GM13977 (cell line): ENCODE measurements around the gene RUBCNL.

Experiments
- DNase-seq: peaks from one replicate; pipeline ENCODE4 v3.0.0; 2012; ENCODE audit warnings: low spot score
- in situ Hi-C: fragments of 300-500 bp; cut with MboI; formaldehyde crosslinking; loops from one replicate; pipeline ENCODE4 v1.12.0; 2022; ENCODE audit warnings: low sequenced_read_pairs, low pct_unique_long_range_greater_than_20kb, mixed read lengths, inconsistent platforms; ENCODE audit not compliant: unreplicated experiment
- TF ChIP-seq, protein P1 (sequence below): IDR thresholded peaks from 2 replicates; pipeline ENCODE4 v1.5.1; 2012; ENCODE audit warnings: mild to moderate bottlenecking, control low read depth; ENCODE audit not compliant: insufficient read depth; ENCODE audit errors: extremely low read depth, missing control alignments

Gene RUBCNL

DNA sequence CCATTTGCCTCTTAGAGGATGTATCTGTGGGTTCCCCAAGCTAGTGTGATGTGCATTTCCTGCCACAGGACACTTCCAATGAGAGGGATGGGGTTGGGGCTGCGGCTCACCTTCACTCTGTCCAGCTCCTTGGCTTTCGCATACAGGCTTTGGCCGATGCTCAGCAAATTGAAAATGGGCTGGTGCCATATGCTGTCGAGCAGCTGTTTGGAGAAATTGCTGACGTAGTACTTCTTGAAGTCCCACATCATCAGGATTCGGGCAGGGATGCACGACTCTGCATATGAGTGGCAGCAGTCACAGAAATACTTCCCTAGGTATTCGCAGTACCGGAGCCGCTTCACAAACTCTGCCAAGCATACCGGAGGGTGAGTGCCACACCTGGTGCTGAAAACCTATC is 37.0 kb downstream of the RUBCNL start:
- TF ChIP-seq, protein P1, sequence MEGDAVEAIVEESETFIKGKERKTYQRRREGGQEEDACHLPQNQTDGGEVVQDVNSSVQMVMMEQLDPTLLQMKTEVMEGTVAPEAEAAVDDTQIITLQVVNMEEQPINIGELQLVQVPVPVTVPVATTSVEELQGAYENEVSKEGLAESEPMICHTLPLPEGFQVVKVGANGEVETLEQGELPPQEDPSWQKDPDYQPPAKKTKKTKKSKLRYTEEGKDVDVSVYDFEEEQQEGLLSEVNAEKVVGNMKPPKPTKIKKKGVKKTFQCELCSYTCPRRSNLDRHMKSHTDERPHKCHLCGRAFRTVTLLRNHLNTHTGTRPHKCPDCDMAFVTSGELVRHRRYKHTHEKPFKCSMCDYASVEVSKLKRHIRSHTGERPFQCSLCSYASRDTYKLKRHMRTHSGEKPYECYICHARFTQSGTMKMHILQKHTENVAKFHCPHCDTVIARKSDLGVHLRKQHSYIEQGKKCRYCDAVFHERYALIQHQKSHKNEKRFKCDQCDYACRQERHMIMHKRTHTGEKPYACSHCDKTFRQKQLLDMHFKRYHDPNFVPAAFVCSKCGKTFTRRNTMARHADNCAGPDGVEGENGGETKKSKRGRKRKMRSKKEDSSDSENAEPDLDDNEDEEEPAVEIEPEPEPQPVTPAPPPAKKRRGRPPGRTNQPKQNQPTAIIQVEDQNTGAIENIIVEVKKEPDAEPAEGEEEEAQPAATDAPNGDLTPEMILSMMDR = no peak
- in situ Hi-C loops = no loop called here
- no peak for DNase-seq

DNA sequence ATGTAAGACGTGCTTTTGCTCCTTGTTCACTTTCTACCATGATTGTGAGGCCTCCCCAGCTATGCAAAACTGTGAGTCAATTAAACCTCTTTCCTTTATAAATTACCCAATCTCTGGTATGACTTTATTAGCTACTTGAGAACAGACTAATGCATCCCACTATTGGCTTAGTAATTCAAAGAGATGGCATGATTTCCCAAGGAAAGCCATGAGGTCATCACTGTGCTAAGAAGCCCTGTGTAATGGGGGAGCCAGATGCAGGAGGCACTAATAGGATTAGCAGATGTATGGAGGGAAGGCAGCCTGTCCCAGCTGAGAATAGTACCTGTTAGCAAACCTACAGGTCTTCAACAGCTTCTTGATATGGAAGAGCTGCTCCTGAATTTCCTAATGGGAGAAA is 38.1 kb downstream of the RUBCNL start:
- in situ Hi-C loops = no loop called here

DNA sequence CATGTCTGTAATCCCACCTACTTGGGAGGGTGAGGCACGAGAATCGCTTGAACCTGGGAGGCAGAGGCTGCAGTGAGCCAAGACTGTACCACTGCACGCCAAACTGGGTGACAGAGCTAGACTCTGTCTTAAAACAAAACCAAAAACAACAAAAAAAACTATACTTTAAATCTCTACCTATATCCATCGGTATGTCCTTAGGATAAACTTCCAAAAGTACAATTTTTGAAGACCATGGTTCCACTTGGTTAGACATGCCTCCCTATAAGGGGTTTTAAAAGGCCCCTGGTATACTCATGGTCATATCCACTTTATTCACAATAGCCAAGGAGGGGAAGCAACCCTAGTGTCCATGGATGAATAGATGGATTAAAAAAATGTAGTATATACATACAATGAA is 39.8 kb downstream of the RUBCNL start:
- DNase-seq = no peak
- in situ Hi-C loops = no loop called here
- TF ChIP-seq, protein P1 = no peak

More for the DNA sequence above, 38.1 kb downstream of the RUBCNL start:
- TF ChIP-seq, protein P1 = no peak
- no peak for DNase-seq

DNA sequence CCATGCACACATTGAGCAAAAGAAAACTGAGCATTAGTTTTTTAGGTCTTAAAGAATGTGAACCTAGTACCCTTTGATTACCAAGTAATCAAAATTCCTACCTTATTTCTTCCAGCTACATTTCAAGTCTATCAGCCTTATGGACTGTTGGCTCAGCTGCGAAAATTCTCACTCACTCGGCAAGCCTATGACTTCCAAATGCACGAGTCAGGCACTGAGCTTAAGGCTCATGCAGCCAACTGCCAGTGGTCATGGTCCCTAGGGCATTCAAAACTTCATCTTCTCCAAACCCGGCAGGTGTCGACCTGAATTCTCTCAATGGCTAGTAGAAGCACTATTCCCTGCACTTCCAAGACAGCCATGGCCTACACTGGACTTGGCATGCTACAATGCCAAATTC is 41.2 kb downstream of the RUBCNL start:
- no peak for DNase-seq
- TF ChIP-seq, protein P1 = no peak
- in situ Hi-C loops = no loop called here

DNA sequence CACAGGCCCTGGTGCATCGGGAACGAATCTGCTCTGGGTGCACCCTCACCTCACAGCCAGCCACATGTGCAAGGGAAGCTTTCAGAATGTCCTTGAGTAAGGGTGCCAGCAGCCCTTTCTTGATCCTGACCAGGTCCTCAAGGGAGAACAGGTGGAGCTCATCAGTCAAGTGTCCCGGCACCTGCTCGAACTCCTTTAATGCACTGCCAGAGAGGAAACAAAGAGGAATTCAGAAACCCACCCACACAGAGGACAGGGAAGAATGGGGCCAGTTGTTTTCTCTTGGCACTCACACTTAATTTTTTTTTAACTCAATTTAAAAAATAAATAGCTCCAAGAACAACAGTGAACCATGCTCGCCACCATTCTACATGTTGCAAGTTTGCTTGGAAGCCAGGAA is 41.7 kb downstream of the RUBCNL start:
- DNase-seq = no peak

DNA sequence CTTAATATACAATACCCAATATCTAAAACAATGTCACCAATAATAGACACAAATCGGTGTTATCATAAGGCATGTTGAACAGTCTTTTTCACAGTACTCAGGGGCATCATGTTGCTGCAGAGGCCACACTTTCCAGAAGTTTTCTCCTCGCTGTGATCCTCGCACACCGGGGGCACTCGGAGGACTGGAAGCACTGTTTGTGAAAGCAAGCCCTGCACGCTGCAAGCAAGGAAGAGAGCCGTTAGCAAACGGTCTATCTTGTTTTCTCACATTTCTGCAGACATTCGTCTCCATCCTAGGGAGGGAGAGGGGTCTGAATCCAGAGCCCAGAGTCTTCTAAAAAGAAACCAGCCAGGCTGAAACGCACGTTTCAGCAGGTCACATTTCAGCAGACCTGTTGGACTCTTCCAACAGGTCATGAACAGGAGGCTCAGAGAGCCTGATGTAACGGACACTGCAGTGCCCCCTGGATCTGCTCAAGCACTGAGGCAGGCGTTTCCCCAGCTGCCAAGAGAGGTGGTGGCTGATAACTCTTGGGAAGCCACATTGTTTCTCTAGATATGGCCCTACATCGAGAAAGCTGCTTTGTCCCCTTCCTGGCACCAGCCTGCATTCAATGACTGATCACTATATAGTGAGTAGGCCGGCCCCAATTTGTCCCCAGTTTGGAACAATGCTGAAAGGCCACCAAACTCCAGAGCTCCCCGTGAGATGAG is 43.6 kb downstream of the RUBCNL start:
- TF ChIP-seq, protein P1 = no peak
- no peak for DNase-seq
- in situ Hi-C loops = no loop called here

More for the DNA sequence above, 41.7 kb downstream of the RUBCNL start:
- in situ Hi-C loops = no loop called here
- TF ChIP-seq, protein P1 = no peak
